ENCODE data around the gene DNAH8.

The DNAH8 gene

DNA sequence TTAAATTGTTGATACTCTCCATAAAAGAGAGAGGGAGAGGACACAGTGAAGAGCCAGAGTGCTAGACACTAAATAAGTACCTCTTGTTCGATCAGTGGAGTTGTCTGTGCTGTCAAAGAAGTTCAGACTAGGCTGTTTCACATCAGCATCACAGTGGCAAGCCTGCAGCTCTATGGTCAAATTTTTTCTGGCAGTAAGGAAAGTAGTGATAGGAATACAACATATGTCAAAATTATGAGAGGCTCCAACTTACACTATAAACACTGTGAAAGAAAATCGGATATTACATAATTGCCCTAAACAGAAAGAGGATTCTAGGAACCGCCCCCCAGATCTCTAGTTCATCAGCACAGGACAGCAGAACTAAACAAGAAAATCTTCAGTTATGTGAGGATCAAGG is 23.1 kb downstream of the DNAH8 start:
- DNase-seq = no peak

DNA sequence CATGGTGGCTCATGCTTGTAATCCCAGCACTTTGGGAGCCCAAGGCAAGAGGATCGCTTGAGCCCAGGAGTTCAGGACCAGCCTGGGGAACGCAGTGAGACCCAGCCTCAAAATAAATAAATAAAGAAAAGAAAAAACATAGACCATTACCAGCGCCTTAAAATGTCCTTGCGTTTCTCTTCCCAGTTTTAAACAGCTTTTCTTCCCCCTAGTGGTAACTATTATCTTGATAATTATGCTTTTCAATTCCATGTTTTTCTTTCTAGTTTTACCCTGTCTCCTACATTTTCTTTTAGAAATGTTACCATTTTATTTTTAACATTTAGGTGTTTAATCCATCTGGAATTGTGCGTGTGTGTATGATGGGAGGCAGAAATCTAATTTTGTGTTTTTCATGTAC is 24.4 kb downstream of the DNAH8 start:
- no peak for DNase-seq

DNA sequence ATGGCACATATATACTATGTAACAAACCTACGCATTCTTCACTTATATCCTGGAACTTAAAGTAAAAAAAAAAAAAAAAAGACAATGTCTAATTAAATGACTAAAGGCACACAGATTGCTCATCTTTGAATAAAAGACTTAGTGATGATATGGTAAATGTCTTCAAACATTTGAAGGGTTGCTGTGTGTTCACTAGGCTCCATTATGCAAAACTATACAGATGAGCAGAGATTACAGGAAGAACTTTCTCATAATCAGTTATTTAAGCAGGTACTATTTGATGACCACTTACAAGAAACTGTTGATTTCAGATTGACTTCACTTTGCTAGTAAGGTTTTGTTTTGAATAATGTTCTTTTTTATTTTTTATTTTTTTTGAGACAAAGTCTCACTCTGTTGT is 34.4 kb downstream of the DNAH8 start:
- DNase-seq = no peak

DNA sequence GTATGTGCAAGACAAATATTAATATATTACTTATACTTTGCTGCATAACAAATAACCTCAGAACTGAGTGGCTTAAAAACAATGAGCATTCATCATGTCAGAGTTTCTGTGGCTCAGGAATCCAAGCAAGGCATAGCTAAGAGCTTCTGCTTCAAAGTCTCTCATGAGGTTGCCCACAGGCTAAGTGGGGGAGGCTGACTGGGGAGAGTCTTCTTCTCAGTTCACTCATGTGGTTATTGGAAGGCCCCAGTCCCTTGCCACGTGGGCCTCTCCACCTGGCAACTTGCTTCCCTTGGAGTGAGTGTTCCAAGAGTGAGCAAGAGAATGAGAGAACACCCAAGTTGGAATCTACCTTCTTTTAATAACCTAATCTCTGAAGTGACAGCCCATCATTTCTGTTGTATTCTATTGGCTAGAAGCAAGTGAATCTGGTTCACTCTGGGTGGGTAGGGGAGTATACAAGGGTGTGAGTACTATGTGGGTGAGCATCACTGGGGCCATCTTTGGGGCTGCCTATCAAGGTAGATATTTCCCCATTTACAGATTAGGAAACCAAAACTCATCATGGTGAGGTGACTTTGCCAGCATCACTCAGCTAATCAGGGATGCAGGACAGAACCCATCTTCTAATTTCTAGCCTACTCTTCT is 36.0 kb downstream of the DNAH8 start:
- DNase-seq = no peak

DNA sequence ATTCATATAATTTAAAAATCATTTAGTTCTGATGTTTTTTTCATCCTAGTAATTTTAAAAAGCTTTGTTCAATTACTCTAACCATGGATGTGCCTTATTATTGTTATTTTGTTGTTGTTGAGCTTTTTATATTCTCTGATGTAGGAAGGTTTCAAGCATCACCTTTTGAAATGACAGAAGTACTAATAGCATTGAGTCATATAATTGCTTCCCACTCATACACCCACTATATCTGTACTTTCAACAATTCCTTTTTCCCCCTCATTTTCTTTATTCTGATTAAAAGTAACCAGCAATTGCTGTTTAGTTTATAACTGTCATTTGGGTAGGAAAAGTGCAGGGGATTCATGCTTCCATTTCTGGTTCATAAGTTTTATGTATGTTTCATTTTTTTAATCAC is 38.6 kb downstream of the DNAH8 start:
- no peak for DNase-seq

DNA sequence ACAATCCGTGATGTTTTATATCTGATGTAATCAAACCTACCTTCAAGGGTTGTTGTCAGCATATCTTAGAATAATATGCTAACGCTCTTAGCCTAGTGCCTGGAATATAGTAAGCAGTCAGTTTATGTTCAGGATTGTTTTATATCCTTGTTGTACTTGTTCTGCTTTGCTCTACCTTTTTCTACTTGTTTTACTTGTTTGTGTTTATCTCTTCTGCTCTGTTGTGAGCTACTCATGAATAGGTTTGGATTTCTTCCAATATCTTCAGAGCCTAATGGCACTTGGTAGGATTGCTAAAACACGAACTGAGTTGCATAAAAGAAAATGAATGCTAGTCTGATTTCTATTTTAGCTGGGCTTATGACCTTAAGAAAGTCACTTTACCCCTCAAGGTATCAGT is 40.1 kb downstream of the DNAH8 start:
- no peak for DNase-seq

DNA sequence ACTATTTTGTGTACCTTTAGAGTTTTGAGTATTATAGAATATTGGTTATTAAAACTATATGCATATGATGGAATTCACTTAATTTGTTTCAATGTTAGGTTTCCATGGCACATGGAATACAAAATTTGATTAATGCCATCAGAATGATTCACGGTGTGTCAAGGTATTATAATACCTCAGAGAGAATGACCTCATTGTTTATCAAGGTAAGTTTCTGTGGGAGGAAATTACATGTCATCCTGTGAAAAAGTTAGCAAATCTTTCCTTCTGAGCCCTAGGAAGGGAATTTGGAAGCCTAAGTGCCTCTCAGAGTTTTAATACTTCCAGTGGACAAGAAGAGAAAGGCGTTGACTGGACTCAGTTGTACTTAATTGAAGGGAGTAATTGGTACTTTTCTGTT is 40.8 kb downstream of the DNAH8 start:
- no peak for DNase-seq

DNA sequence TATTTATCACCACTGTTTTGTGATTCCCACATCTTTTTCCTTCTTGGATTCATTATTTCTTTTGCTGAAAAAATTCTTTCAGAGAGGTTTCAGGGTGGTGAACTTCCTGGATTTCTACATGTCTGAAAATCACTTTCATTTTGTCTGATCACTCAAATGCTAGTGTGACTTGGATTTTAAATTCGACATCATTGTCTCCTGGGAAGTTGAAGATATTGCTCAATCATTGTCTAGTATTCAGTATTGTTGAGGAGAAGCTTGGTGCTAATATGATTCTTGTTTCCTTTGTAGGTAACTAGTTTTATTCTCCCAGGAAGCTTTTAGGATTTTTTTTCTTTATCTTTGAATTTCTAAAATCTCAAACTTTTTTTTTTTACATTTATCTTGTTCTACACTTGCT is 45.0 kb downstream of the DNAH8 start:
- DNase-seq = no peak

- no peak for DNase-seq
Measured at GRCh38 chr6:38762848-38763247, 47.7 kb downstream of the DNAH8 start.

DNA sequence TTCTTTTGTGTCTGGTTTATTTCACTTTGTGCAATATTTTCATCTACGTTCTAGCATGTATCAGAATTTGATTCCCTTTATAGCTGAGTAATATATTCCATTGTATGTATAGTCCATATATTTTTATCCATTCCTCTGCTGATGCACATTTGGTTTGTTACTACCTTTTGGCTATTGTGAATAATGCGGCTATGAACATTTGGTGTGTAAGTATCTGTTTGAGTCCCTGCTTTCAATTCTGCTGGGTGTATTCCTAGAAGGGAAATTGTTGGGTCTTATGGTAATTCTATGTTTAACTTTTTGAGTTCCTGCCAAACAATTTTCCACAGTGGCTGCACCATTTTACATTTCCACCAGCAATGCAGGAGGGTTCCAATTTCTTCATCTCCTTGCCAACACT is 52.4 kb downstream of the DNAH8 start:
- DNase-seq = no peak

DNA sequence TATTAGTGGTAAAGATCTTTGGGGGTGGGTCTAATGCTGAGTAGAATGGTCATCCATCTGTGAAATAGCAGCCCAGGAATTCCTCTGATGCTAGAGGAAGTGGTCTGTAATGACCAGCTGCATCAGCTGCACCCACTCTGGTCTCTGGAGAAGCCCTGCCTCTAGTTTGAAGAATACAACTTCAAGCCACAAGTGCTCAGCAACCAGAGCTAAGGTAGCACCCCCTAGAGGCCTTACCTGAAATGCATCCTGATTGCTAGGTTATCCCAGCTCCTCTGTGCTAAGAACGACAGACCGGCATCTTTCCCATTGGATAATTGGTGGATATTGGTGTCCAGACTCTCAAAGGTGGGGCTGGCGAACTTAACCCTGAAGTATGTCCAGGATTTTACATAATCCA is 58.2 kb downstream of the DNAH8 start:
- DNase-seq = no peak

DNA sequence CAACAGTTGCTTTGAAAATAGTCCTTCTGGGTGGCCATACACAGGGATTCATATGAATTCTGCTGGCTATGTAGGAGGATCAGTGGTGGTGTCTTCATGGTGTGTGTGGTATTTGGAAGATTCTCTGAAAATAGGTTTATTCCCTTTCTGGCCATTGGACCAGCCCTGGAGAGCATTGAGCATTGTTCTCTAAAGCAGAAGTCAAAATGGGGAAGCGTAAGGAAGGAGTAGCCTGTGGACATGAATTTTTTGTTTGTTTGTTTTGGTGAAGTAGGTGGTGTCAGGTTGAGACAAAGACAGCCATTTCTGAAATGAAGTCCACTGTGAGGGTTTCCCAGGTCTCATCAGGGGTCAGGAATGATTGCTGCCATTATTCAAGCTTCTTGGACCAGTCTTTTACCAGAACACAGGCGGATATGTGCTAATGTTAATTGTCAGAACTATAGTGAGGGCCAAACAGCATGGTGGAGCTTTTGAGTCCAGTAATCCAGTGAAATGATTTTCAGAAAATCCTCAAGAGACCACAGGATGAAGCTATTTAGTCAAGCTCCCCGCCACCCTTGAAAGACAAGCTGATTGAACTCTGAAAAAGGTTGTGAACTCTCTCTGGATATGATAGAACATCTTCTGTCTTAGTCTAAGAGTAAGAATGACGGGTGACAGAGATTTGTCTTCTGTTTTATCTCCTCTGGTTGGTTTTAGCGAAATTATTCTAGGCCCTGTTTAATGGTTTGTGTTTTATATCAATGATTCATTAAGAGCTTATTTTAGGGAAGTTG is 60.0 kb downstream of the DNAH8 start:
- no peak for DNase-seq

DNA sequence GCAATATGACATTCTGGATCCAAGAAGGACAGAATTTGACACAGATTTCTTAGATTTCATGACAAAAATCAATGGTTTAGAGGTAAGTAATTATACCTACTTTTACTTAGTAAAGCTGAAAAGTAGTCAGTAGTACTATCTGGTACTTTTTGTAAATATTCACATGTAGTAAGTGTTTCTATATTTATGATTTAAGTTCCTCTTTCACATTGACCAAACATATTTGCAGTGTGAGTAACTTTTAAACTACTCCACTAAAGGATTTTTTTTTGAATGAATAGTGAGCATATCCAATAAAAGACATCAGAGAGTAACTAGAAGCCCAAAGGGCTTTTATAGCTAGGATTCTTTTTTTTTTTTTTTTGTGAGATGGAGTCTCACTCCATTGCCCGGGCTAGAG is 60.8 kb downstream of the DNAH8 start:
- DNase-seq = no peak

- DNase-seq = no peak
Measured at GRCh38 chr6:38776515-38776914, 61.4 kb downstream of the DNAH8 start.

GRCh38 chr6:38779310-38780062 is 64.4 kb downstream of the DNAH8 start:
- DNase-seq = no peak

DNA sequence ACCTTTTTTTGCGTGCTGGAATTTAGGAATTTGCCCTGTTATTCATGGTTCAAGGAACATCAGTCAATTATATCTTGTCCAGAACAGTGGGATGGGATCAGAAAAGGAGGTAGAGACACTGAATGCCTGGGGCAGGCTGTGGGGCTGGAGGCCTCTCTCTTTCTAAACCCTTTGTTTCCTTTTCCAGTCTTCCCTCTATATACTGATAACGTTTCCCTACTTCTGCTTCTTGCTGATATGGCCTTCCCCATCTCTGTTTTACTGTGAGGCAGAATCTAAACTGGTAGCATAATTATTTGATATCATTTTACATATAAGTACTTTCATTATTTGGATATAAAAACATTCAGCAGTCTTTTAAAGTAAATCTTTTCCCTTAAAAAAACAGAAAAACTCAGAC is 67.5 kb downstream of the DNAH8 start:
- DNase-seq = no peak

- no peak for DNase-seq
Measured at GRCh38 chr6:38783443-38784228, 68.5 kb downstream of the DNAH8 start.

GRCh38 chr6:38784506-38785235 is 69.6 kb downstream of the DNAH8 start:
- DNase-seq = no peak

- no peak for DNase-seq
Measured at GRCh38 chr6:38786486-38786885, 71.4 kb downstream of the DNAH8 start.

- DNase-seq = no peak
Measured at GRCh38 chr6:38789256-38789655, 74.1 kb downstream of the DNAH8 start.

GRCh38 chr6:38792356-38792755 is 77.2 kb downstream of the DNAH8 start:
- no peak for DNase-seq

Measured in anterior cingulate cortex (tissue), 58 donors.